Epithelial cell of proximal tubule (primary cell): ENCODE results near the gene DNAAF8. TPM values are rescaled to one million over a fixed set of nuclear protein-coding genes. Genes with fewer than 3 reads are reported as not detected.

Experiments
- DNase-seq: peaks from one replicate; pipeline ENCODE4 v3.0.0-alpha.2; 2011; ENCODE audit warnings: low read depth
- H3K4me3 ChIP-seq: 2 replicates; pipeline ENCODE4 v1.5.1; 2011; ENCODE audit warnings: low read depth, mild to moderate bottlenecking, low read length
- total RNA-seq: library from RNA; depleted of rRNA; stranded (reverse); fragments of >200 nt; gene quantifications from 2 replicates; pipeline ENCODE4 v1.2.3, GENCODE V29; 2015
- TF ChIP-seq, protein P1 (sequence below): conservative IDR thresholded peaks from 2 replicates; pipeline ENCODE4 v1.5.1; 2012; ENCODE audit warnings: low read depth, mild to moderate bottlenecking, low read length

DNAAF8 gene
- total RNA-seq, 1 donor from 2014 or later = not detected

- H3K4me3 ChIP-seq = peak overlapping the region; percentile 85
- no peak for DNase-seq
- TF ChIP-seq, protein P1, sequence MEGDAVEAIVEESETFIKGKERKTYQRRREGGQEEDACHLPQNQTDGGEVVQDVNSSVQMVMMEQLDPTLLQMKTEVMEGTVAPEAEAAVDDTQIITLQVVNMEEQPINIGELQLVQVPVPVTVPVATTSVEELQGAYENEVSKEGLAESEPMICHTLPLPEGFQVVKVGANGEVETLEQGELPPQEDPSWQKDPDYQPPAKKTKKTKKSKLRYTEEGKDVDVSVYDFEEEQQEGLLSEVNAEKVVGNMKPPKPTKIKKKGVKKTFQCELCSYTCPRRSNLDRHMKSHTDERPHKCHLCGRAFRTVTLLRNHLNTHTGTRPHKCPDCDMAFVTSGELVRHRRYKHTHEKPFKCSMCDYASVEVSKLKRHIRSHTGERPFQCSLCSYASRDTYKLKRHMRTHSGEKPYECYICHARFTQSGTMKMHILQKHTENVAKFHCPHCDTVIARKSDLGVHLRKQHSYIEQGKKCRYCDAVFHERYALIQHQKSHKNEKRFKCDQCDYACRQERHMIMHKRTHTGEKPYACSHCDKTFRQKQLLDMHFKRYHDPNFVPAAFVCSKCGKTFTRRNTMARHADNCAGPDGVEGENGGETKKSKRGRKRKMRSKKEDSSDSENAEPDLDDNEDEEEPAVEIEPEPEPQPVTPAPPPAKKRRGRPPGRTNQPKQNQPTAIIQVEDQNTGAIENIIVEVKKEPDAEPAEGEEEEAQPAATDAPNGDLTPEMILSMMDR = no peak
Observed at GRCh38 chr16:4692460-4693295, 41.7 kb upstream of the DNAAF8 start.

DNA sequence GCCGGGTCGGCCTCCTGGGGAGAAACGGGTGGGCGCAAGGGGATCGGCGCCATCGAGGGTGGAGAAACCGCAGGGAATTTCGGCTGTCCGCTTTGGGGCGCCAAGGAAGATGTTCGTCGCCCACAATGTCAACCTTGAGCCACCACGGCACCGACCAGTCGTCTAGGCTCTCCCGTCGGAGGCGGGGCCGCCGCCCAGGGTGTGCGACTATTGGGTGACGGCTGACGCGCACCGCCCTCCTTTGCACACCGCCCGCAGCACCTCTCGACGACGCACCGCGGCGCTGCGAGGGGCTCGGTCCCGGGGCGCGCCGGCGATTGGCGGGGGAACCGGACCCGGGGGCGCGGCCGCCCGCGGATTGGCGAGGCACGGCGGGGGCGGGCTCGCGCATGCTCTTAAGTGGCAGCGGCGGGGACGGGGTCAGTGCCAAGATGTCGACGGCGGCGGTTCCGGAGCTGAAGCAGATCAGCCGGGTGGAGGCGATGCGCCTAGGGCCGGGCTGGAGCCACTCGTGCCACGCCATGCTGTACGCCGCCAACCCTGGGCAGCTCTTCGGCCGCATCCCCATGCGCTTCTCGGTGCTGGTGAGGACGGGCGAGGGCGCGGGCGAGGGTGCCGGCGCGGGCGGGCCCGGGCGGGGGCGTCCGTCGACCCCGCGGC, 40.9 kb upstream of the DNAAF8 start, which contains the start of gene NUDT16L1:
NUDT16L1 (plus strand) TSS at position 267 of the 660 bp plus-strand sequence; CDS start at position 432, 165 bp downstream.
- peak within 1 kb of the TSS; percentile 85 for H3K4me3 ChIP-seq
- TF ChIP-seq, protein P1 = no peak
- no peak for DNase-seq

DNA sequence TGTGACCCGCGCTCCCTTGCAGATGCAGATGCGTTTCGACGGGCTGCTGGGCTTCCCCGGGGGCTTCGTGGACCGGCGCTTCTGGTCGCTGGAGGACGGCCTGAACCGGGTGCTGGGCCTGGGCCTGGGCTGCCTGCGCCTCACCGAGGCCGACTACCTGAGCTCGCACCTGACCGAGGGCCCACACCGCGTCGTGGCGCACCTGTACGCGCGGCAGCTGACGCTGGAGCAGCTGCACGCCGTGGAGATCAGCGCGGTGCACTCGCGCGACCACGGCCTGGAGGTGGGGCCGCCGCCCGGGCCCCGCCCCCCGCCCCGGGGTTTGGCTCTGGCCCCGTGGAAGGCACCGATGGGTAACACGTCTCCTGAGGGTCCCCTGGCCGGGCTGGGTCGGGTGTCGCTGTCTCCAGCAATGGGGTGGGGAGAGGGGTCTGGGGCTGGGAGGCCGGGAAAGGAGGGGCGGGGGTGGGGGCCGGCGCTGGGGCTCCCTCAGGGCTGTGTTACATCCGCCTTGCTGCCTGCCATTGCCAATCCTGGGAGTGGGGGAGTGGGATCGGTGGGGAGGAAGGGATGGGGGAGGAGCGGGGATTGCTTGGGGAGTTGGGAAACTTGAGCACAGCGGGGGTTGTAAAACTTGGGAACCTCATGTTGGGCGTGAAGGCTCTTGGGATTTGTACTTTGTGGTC, 40.2 kb upstream of the DNAAF8 start:
- TF ChIP-seq, protein P1 = no peak
- peak overlapping the region; percentile 85 for H3K4me3 ChIP-seq
- no peak for DNase-seq

GRCh38 chr16:4694642-4695451, 39.5 kb upstream of the DNAAF8 start:
- TF ChIP-seq, protein P1 = peak; percentile 11
- H3K4me3 ChIP-seq = peak overlapping the region; percentile 85
- no peak for DNase-seq

GRCh38 chr16:4695473-4696171, 38.7 kb upstream of the DNAAF8 start:
- DNase-seq = no peak
- no peak overlapping the region for H3K4me3 ChIP-seq
- TF ChIP-seq, protein P1 = peak; percentile 1
